WTC11 (cell line): ENCODE data around the gene GIMAP2.

Experiments used
- CREB1 ChIP-seq: sonication (generic); formaldehyde crosslinking; IDR thresholded peaks from 2 replicates; pipeline ENCODE4 v1.8.0; 2023; ENCODE audit warnings: mild to moderate bottlenecking, missing genetic modification reagents
- ESRRA ChIP-seq: sonication (generic); formaldehyde crosslinking; IDR thresholded peaks from 2 replicates; pipeline ENCODE4 v1.8.1; 2022; ENCODE audit warnings: mild to moderate bottlenecking, missing genetic modification reagents, borderline replicate concordance
- TCF7 ChIP-seq: sonication (generic); formaldehyde crosslinking; IDR thresholded peaks from 2 replicates; pipeline ENCODE4 v1.8.0; 2022; ENCODE audit warnings: mild to moderate bottlenecking, low read depth, missing genetic modification reagents, moderate library complexity
- ZNF121 ChIP-seq: sonication (generic); formaldehyde crosslinking; IDR thresholded peaks from 2 replicates; pipeline ENCODE4 v1.8.0; 2023; ENCODE audit warnings: missing genetic modification reagents
- TF ChIP-seq, protein P1 (sequence below): sonication (generic); formaldehyde crosslinking; IDR thresholded peaks from 2 replicates; pipeline ENCODE4 v1.8.0; 2022; ENCODE audit warnings: mild to moderate bottlenecking, missing genetic modification reagents
- TF ChIP-seq, protein P2 (sequence below): fragments of 200-600 bp; IDR thresholded peaks from 2 replicates; pipeline ENCODE4 v1.8.0; 2022; ENCODE audit warnings: antibody characterized with exemption
- TF ChIP-seq, protein P3 (sequence below): sonication (generic); formaldehyde crosslinking; IDR thresholded peaks from 2 replicates; pipeline ENCODE4 v1.8.0; 2022; ENCODE audit warnings: missing genetic modification reagents
- TF ChIP-seq, protein P4 (sequence below): sonication (generic); formaldehyde crosslinking; IDR thresholded peaks from 2 replicates; pipeline ENCODE4 v1.8.0; 2022; ENCODE audit warnings: mild to moderate bottlenecking, missing genetic modification reagents

DNA sequence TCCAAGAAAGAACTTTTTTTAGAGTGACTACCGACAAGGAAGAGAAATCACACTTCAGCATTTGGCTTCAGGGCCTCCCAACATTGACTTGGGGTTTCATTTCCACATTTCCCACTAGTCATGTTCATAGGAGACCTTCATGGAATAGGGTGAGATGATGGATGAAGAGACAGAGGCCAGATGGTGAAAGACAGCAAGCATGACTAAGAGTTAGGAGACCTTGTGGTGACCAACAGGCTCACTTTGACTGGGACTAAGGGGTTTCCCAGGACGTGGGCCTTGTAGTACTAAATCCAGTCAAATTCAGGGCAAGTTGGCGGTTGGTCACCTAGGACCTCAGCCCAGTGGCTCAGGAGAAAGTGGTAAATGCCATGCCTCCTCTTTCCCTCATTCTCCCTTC is 48.7 kb downstream of the GIMAP2 start:
- no peak for TF ChIP-seq ESRRA
- TF ChIP-seq, protein P1, sequence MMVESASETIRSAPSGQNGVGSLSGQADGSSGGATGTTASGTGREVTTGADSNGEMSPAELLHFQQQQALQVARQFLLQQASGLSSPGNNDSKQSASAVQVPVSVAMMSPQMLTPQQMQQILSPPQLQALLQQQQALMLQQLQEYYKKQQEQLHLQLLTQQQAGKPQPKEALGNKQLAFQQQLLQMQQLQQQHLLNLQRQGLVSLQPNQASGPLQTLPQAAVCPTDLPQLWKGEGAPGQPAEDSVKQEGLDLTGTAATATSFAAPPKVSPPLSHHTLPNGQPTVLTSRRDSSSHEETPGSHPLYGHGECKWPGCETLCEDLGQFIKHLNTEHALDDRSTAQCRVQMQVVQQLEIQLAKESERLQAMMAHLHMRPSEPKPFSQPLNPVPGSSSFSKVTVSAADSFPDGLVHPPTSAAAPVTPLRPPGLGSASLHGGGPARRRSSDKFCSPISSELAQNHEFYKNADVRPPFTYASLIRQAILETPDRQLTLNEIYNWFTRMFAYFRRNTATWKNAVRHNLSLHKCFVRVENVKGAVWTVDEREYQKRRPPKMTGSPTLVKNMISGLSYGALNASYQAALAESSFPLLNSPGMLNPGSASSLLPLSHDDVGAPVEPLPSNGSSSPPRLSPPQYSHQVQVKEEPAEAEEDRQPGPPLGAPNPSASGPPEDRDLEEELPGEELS (CRISPR knock-in tag): no peak
- no peak for TF ChIP-seq ZNF121 (CRISPR knock-in tag)
- TF ChIP-seq, protein P2, sequence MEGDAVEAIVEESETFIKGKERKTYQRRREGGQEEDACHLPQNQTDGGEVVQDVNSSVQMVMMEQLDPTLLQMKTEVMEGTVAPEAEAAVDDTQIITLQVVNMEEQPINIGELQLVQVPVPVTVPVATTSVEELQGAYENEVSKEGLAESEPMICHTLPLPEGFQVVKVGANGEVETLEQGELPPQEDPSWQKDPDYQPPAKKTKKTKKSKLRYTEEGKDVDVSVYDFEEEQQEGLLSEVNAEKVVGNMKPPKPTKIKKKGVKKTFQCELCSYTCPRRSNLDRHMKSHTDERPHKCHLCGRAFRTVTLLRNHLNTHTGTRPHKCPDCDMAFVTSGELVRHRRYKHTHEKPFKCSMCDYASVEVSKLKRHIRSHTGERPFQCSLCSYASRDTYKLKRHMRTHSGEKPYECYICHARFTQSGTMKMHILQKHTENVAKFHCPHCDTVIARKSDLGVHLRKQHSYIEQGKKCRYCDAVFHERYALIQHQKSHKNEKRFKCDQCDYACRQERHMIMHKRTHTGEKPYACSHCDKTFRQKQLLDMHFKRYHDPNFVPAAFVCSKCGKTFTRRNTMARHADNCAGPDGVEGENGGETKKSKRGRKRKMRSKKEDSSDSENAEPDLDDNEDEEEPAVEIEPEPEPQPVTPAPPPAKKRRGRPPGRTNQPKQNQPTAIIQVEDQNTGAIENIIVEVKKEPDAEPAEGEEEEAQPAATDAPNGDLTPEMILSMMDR: no peak
- no peak for TF ChIP-seq CREB1 (CRISPR knock-in tag)
- no peak for TF ChIP-seq TCF7 (CRISPR knock-in tag)
- TF ChIP-seq, protein P3, sequence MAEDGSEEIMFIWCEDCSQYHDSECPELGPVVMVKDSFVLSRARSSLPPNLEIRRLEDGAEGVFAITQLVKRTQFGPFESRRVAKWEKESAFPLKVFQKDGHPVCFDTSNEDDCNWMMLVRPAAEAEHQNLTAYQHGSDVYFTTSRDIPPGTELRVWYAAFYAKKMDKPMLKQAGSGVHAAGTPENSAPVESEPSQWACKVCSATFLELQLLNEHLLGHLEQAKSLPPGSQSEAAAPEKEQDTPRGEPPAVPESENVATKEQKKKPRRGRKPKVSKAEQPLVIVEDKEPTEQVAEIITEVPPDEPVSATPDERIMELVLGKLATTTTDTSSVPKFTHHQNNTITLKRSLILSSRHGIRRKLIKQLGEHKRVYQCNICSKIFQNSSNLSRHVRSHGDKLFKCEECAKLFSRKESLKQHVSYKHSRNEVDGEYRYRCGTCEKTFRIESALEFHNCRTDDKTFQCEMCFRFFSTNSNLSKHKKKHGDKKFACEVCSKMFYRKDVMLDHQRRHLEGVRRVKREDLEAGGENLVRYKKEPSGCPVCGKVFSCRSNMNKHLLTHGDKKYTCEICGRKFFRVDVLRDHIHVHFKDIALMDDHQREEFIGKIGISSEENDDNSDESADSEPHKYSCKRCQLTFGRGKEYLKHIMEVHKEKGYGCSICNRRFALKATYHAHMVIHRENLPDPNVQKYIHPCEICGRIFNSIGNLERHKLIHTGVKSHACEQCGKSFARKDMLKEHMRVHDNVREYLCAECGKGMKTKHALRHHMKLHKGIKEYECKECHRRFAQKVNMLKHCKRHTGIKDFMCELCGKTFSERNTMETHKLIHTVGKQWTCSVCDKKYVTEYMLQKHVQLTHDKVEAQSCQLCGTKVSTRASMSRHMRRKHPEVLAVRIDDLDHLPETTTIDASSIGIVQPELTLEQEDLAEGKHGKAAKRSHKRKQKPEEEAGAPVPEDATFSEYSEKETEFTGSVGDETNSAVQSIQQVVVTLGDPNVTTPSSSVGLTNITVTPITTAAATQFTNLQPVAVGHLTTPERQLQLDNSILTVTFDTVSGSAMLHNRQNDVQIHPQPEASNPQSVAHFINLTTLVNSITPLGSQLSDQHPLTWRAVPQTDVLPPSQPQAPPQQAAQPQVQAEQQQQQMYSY (CRISPR knock-in tag): no peak
- TF ChIP-seq, protein P4, sequence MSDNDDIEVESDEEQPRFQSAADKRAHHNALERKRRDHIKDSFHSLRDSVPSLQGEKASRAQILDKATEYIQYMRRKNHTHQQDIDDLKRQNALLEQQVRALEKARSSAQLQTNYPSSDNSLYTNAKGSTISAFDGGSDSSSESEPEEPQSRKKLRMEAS: no peak
